ENCODE data around the gene CNKSR1. TPM values are rescaled to one million over a fixed set of nuclear protein-coding genes. Genes with fewer than 3 reads are reported as not detected.

The CNKSR1 gene
- polyA plus RNA-seq, 1 donor (not counting 4 experiments of a cell fraction or from before 2014, with no cell fraction given): 10.6 TPM

GRCh38 chr1:26169669-26170471, 7.4 kb upstream of the CNKSR1 start, which contains the start of gene ZNF593:
ZNF593 (plus strand) TSS chr1:26169908; CDS start chr1:26169984, 76 bp downstream.
- no peak for TF ChIP-seq EZH2 (IDR thresholded peaks at IDR 0.05; ENCODE audit: low read length)
- peak; percentile 77 to 99 (median 92) for TF ChIP-seq CTCF (optimal IDR thresholded peaks at IDR 0.05 in 1 of 3, IDR thresholded peaks at IDR 0.05 in 1 of 3, conservative IDR thresholded peaks at IDR 0.05 in 1 of 3; ENCODE audit: extremely low read depth in 1 of 3, insufficient read depth in 2 of 3, low read length in 3 of 3)
- peak within 1 kb of the TSS; percentile 78 for H3K4me2 ChIP-seq (ENCODE audit: control insufficient read depth, extremely low read depth, insufficient read depth, low read depth, low read length)
- no peaks in the 10 kb centered on the region for H3K9me3 ChIP-seq (ENCODE audit: control insufficient read depth, low read depth, low read length)
- H3K4me3 ChIP-seq (ENCODE audit: control insufficient read depth in 2 of 3, extremely low read depth in 1 of 3, insufficient read depth in 2 of 3, low read depth in 1 of 3, low read length in 3 of 3): peak within 1 kb of the TSS; percentile 64 to 94 (median 80)
- DNase-seq (ENCODE audit: low read depth, low spot score) (peak; percentile 55), FAIRE-seq (peak; percentile 39)
- peaks cover 11% of the 10 kb centered on the region for H3K4me1 ChIP-seq (ENCODE audit: control insufficient read depth, extremely low read depth, insufficient read depth, low read length)
- no peaks in the 10 kb centered on the region for H3K9me1 ChIP-seq (ENCODE audit: control insufficient read depth, extremely low read depth, insufficient read depth, low read length)
- peak within 1 kb of the TSS; percentile 60 for H3K27ac ChIP-seq (ENCODE audit: control insufficient read depth, insufficient read depth, low read length)
- no peaks in the 10 kb centered on the region for H3K27me3 ChIP-seq (ENCODE audit: control insufficient read depth, extremely low read depth, insufficient read depth, low read length)
- peak within 1 kb of the TSS; percentile 89 for H3K9ac ChIP-seq (ENCODE audit: control insufficient read depth, extremely low read depth, insufficient read depth, low read length)
- peaks cover 0 to 10% of the 10 kb centered on the region in 2 experiments for H3K36me3 ChIP-seq (ENCODE audit: control insufficient read depth in 2 of 2, extremely low read depth in 1 of 2, insufficient read depth in 2 of 2, low read length in 2 of 2)
- H4K20me1 ChIP-seq (ENCODE audit: control insufficient read depth, extremely low read depth, insufficient read depth, low read length): no peaks in the 10 kb centered on the region
- H3K79me2 ChIP-seq (ENCODE audit: control insufficient read depth, insufficient read depth, low read length): peaks cover 17% of the 10 kb centered on the region
- H2AFZ ChIP-seq (ENCODE audit: control insufficient read depth, low read length): peak within 1 kb of the TSS; percentile 85
- dilution Hi-C loops (cut with MboI; ENCODE audit: extremely low pct_ligation_motif_present, low sequenced_read_pairs): no loop called here

- dilution Hi-C loops (cut with MboI; ENCODE audit: extremely low pct_ligation_motif_present, low sequenced_read_pairs): no loop called here
- Histone ChIP-seq H3K36me3 (ENCODE audit: control insufficient read depth in 2 of 2, extremely low read depth in 1 of 2, insufficient read depth in 2 of 2, low read length in 2 of 2) (peaks cover 0 to 10% of the 10 kb centered on the region in 2 experiments), H4K20me1 (ENCODE audit: control insufficient read depth, extremely low read depth, insufficient read depth, low read length) (no peaks in the 10 kb centered on the region), H3K9me3 (ENCODE audit: control insufficient read depth, low read depth, low read length) (no peaks in the 10 kb centered on the region), H3K9ac (ENCODE audit: control insufficient read depth, extremely low read depth, insufficient read depth, low read length) (peak overlapping the region; percentile 89), H3K4me1 (ENCODE audit: control insufficient read depth, extremely low read depth, insufficient read depth, low read length) (peaks cover 11% of the 10 kb centered on the region), H3K4me3 (ENCODE audit: control insufficient read depth in 2 of 3, extremely low read depth in 1 of 3, insufficient read depth in 2 of 3, low read depth in 1 of 3, low read length in 3 of 3) (peak overlapping the region; percentile 64 to 94 (median 80)), H3K4me2 (ENCODE audit: control insufficient read depth, extremely low read depth, insufficient read depth, low read depth, low read length) (peak overlapping the region; percentile 78), H3K27ac (ENCODE audit: control insufficient read depth, insufficient read depth, low read length) (peak overlapping the region; percentile 60), H2AFZ (ENCODE audit: control insufficient read depth, low read length) (peak overlapping the region; percentile 85), H3K79me2 (ENCODE audit: control insufficient read depth, insufficient read depth, low read length) (peaks cover 17% of the 10 kb centered on the region), H3K9me1 (ENCODE audit: control insufficient read depth, extremely low read depth, insufficient read depth, low read length) (no peaks in the 10 kb centered on the region), H3K27me3 (ENCODE audit: control insufficient read depth, extremely low read depth, insufficient read depth, low read length) (no peaks in the 10 kb centered on the region)
- no peak for DNase-seq (ENCODE audit: low read depth, low spot score)
- FAIRE-seq: no peak
- TF ChIP-seq CTCF (optimal IDR thresholded peaks at IDR 0.05 in 1 of 3, IDR thresholded peaks at IDR 0.05 in 1 of 3, conservative IDR thresholded peaks at IDR 0.05 in 1 of 3; ENCODE audit: extremely low read depth in 1 of 3, insufficient read depth in 2 of 3, low read length in 3 of 3): no peak
- no peak for TF ChIP-seq EZH2 (IDR thresholded peaks at IDR 0.05; ENCODE audit: low read length)
These were observed 6.8 kb upstream of the CNKSR1 start for GRCh38 chr1:26170472-26170821.

Measured in keratinocyte (primary cell).